HG02798 (cell line): Measurements from ENCODE around the gene PLCB2.

ENCODE experiments used
- ATAC-seq: cut with Tn5 transposase; IDR thresholded peaks from one replicate; pipeline ENCODE4 v1.9.1; 2021; ENCODE audit warnings: mild to moderate bottlenecking; ENCODE audit not compliant: unreplicated experiment, poor library complexity

PLCB2 gene

GRCh38 chr15:40340740-40341400 is 33.1 kb upstream of the PLCB2 start, which contains the start of gene CCDC9B:
TSS of gene CCDC9B (minus strand) at chr15:40340939. CDS start at chr15:40340819, 120 bp downstream.
- no peak for ATAC-seq

GRCh38 chr15:40340038-40340739 is 32.5 kb upstream of the PLCB2 start:
- ATAC-seq = no peak

GRCh38 chr15:40339621-40339945 is 31.8 kb upstream of the PLCB2 start:
- ATAC-seq = no peak

- ATAC-seq = no peak
Measured at GRCh38 chr15:40338921-40339620, 31.3 kb upstream of the PLCB2 start.

GRCh38 chr15:40338041-40338657 is 30.4 kb upstream of the PLCB2 start:
- ATAC-seq = peak; percentile 65

- ATAC-seq = no peak
Measured at GRCh38 chr15:40337597-40337996, 29.9 kb upstream of the PLCB2 start.

- ATAC-seq = no peak
Measured at GRCh38 chr15:40336744-40337122, 29.0 kb upstream of the PLCB2 start.

- ATAC-seq = no peak
Measured at GRCh38 chr15:40335938-40336743, 28.4 kb upstream of the PLCB2 start.

- no peak for ATAC-seq
Measured at GRCh38 chr15:40334941-40335795, 27.4 kb upstream of the PLCB2 start.

GRCh38 chr15:40334541-40334940 is 26.8 kb upstream of the PLCB2 start:
- no peak for ATAC-seq

- no peak for ATAC-seq
Measured at GRCh38 chr15:40333922-40334492, 26.3 kb upstream of the PLCB2 start.

GRCh38 chr15:40332113-40332781 is 24.5 kb upstream of the PLCB2 start:
- no peak for ATAC-seq

GRCh38 chr15:40331637-40332036 is 23.9 kb upstream of the PLCB2 start:
- no peak for ATAC-seq

- no peak for ATAC-seq
Measured at GRCh38 chr15:40331026-40331425, 23.3 kb upstream of the PLCB2 start.

- no peak for ATAC-seq
Measured at GRCh38 chr15:40330368-40330836, 22.7 kb upstream of the PLCB2 start.

GRCh38 chr15:40329804-40330203 is 22.1 kb upstream of the PLCB2 start:
- no peak for ATAC-seq

GRCh38 chr15:40328751-40329150 is 21.0 kb upstream of the PLCB2 start:
- no peak for ATAC-seq

- ATAC-seq = no peak
Measured at GRCh38 chr15:40328176-40328575, 20.4 kb upstream of the PLCB2 start.
